Astrocyte (in vitro differentiated cells and primary cell): Measurements from ENCODE around the gene TMEM8B. TPM values are rescaled to one million over a fixed set of nuclear protein-coding genes. Genes with fewer than 3 reads are reported as not detected.

Source experiments
- DNase-seq: peaks from one replicate; pipeline ENCODE4 v3.0.0-alpha.2; 2010; ENCODE audit warnings: low read depth
- FAIRE-seq: peaks from 2 replicates; lab custom pipeline; 2011; peaks lifted over from hg19 to GRCh38; lab: Jason Lieb, UNC
- H2AFZ ChIP-seq: 2 replicates; pipeline ENCODE4 v1.6.0; 2012; ENCODE audit warnings: low read depth, low read length, inconsistent platforms
- H3K27ac ChIP-seq: 2 replicates; pipeline ENCODE4 v1.5.1; 2011; ENCODE audit warnings: low read depth, low read length, inconsistent platforms
- H3K27me3 ChIP-seq: 2 replicates; pipeline ENCODE4 v1.6.0; 2011; ENCODE audit warnings: low read length, inconsistent platforms; ENCODE audit not compliant: insufficient read depth
- H3K36me3 ChIP-seq: 2 replicates; pipeline ENCODE4 v1.5.1; 2011; ENCODE audit warnings: low read length, inconsistent platforms; ENCODE audit not compliant: insufficient read depth
- H3K4me1 ChIP-seq: 2 replicates; pipeline ENCODE4 v1.5.1; 2011; ENCODE audit warnings: low read length, inconsistent platforms; ENCODE audit not compliant: insufficient read depth
- H3K4me2 ChIP-seq: 2 replicates; pipeline ENCODE4 v1.6.0; 2012; ENCODE audit warnings: low read length, inconsistent platforms
- H3K4me3 ChIP-seq: 2 replicates; pipeline ENCODE4 v1.5.1; 2011; ENCODE audit warnings: low read depth, mild to moderate bottlenecking, low read length, inconsistent platforms; ENCODE audit not compliant: insufficient read depth
- H3K79me2 ChIP-seq: 2 replicates; pipeline ENCODE4 v1.6.0; 2012; ENCODE audit warnings: mild to moderate bottlenecking, low read length, inconsistent platforms; ENCODE audit not compliant: insufficient read depth
- H3K9ac ChIP-seq: 2 replicates; pipeline ENCODE4 v1.6.0; 2012; ENCODE audit warnings: mild to moderate bottlenecking, low read length, inconsistent platforms
- H3K9me3 ChIP-seq: 2 replicates; pipeline ENCODE4 v1.5.1; 2012; ENCODE audit warnings: low read depth, mild to moderate bottlenecking, low read length, inconsistent platforms; ENCODE audit not compliant: insufficient read depth
- H4K20me1 ChIP-seq: 2 replicates; pipeline ENCODE4 v1.6.0; 2012; ENCODE audit warnings: low read length, inconsistent platforms; ENCODE audit not compliant: insufficient read depth
- H3K27ac Mint-ChIP-seq: one replicate; pipeline ENCODE4 v1.8.0; 2021; ENCODE audit warnings: mild to moderate bottlenecking, mixed read lengths; ENCODE audit not compliant: unreplicated experiment
- H3K27me3 Mint-ChIP-seq: one replicate; pipeline ENCODE4 v1.8.0; 2021; ENCODE audit warnings: low read depth, mixed read lengths; ENCODE audit not compliant: unreplicated experiment
- H3K36me3 Mint-ChIP-seq: one replicate; pipeline ENCODE4 v1.8.0; 2021; ENCODE audit warnings: low read depth, mixed read lengths; ENCODE audit not compliant: unreplicated experiment
- H3K4me1 Mint-ChIP-seq: one replicate; pipeline ENCODE4 v1.8.0; 2021; ENCODE audit warnings: low read depth, mixed read lengths; ENCODE audit not compliant: unreplicated experiment
- H3K4me3 Mint-ChIP-seq: one replicate; pipeline ENCODE4 v1.8.0; 2021; ENCODE audit warnings: mild to moderate bottlenecking, moderate library complexity, mixed read lengths; ENCODE audit not compliant: unreplicated experiment
- H3K9me3 Mint-ChIP-seq: one replicate; pipeline ENCODE4 v1.8.0; 2021; ENCODE audit warnings: mild to moderate bottlenecking, mixed read lengths; ENCODE audit not compliant: unreplicated experiment
- CTCF ChIP-seq: IDR thresholded peaks from 2 replicates; pipeline ENCODE4 v1.5.1; 2011; ENCODE audit warnings: low read depth, mild to moderate bottlenecking, inconsistent platforms, low read length, moderate library complexity; ENCODE audit not compliant: insufficient read depth
- EZH2 ChIP-seq: IDR thresholded peaks from 2 replicates; pipeline ENCODE4 v1.6.1; 2012; ENCODE audit warnings: mild to moderate bottlenecking, low read length, inconsistent platforms; ENCODE audit not compliant: insufficient read depth
- total RNA-seq: library from RNA; stranded (reverse); gene quantifications from 2 replicates; pipeline ENCODE4 v1.2.1, GENCODE V29; 2021

Gene TMEM8B
- total RNA-seq, 1 donor from 2014 or later = 8.9 TPM

GRCh38 chr9:35822926-35823325 lies 6.1 kb upstream of the TMEM8B start:
- no peak for TF ChIP-seq EZH2
- no peak for TF ChIP-seq CTCF
- FAIRE-seq (no peak), DNase-seq (no peak)
- H4K20me1 ChIP-seq = no peaks in the 10 kb centered on the region
- H3K4me2 ChIP-seq = no peak overlapping the region
- H2AFZ ChIP-seq = no peak overlapping the region
- H3K36me3 ChIP-seq = no peaks in the 10 kb centered on the region
- H3K9me3 ChIP-seq = no peaks in the 10 kb centered on the region
- H3K27ac Mint-ChIP-seq = no peak overlapping the region
- no peak overlapping the region for H3K4me3 ChIP-seq
- no peaks in the 10 kb centered on the region for H3K79me2 ChIP-seq
- no peak overlapping the region for H3K27ac ChIP-seq
- peaks cover 19% of the 10 kb centered on the region for H3K27me3 Mint-ChIP-seq
- peaks cover 6% of the 10 kb centered on the region for H3K4me1 ChIP-seq
- H3K4me3 Mint-ChIP-seq = no peak overlapping the region
- H3K4me1 Mint-ChIP-seq = peaks cover 8% of the 10 kb centered on the region
- H3K9me3 Mint-ChIP-seq = peaks cover 3% of the 10 kb centered on the region
- H3K27me3 ChIP-seq = no peaks in the 10 kb centered on the region
- peaks cover 6% of the 10 kb centered on the region for H3K36me3 Mint-ChIP-seq
- no peak overlapping the region for H3K9ac ChIP-seq

- Histone ChIP-seq H3K4me1 (peaks cover 16% of the 10 kb centered on the region), H3K4me2 (peak overlapping the region; percentile 46), H3K9me3 (no peaks in the 10 kb centered on the region), H3K79me2 (no peaks in the 10 kb centered on the region), H2AFZ (peak overlapping the region; percentile 74), H3K27me3 (no peaks in the 10 kb centered on the region), H3K9ac (no peak overlapping the region), H3K27ac (no peak overlapping the region), H3K4me3 (no peak overlapping the region), H3K36me3 (no peaks in the 10 kb centered on the region), H4K20me1 (no peaks in the 10 kb centered on the region)
- peak; percentile 84 for TF ChIP-seq CTCF
- no peak for TF ChIP-seq EZH2
- DNase-seq (peak; percentile 38), FAIRE-seq (peak; percentile 80)
- peaks cover 2% of the 10 kb centered on the region for H3K36me3 Mint-ChIP-seq
- peak overlapping the region; percentile 4 for H3K27ac Mint-ChIP-seq
- peak overlapping the region; percentile 35 for H3K4me3 Mint-ChIP-seq
- H3K27me3 Mint-ChIP-seq = peaks cover 13% of the 10 kb centered on the region
- peaks cover 15% of the 10 kb centered on the region for H3K4me1 Mint-ChIP-seq
- peaks cover 3% of the 10 kb centered on the region for H3K9me3 Mint-ChIP-seq
Measured at GRCh38 chr9:35826071-35826701, 2.8 kb upstream of the TMEM8B start.

GRCh38 chr9:35827486-35827885 lies 1.5 kb upstream of the TMEM8B start:
- Histone ChIP-seq H3K9ac (no peak overlapping the region), H3K27ac (no peak overlapping the region), H3K79me2 (no peaks in the 10 kb centered on the region), H4K20me1 (no peaks in the 10 kb centered on the region), H3K27me3 (no peaks in the 10 kb centered on the region), H3K4me3 (no peak overlapping the region), H3K4me1 (peaks cover 16% of the 10 kb centered on the region), H3K4me2 (no peak overlapping the region), H3K36me3 (no peaks in the 10 kb centered on the region), H2AFZ (no peak overlapping the region), H3K9me3 (no peaks in the 10 kb centered on the region)
- DNase-seq = peak; percentile 50
- peaks cover 3% of the 10 kb centered on the region for H3K9me3 Mint-ChIP-seq
- peak overlapping the region; percentile 90 for H3K4me3 Mint-ChIP-seq
- peaks cover 7% of the 10 kb centered on the region for H3K27me3 Mint-ChIP-seq
- H3K36me3 Mint-ChIP-seq = peaks cover 2% of the 10 kb centered on the region
- TF ChIP-seq EZH2 (no peak), CTCF (no peak)
- H3K4me1 Mint-ChIP-seq = peaks cover 15% of the 10 kb centered on the region
- peak; percentile 78 for FAIRE-seq
- no peak overlapping the region for H3K27ac Mint-ChIP-seq
